ENCODE data around the gene CETN2.

DNA sequence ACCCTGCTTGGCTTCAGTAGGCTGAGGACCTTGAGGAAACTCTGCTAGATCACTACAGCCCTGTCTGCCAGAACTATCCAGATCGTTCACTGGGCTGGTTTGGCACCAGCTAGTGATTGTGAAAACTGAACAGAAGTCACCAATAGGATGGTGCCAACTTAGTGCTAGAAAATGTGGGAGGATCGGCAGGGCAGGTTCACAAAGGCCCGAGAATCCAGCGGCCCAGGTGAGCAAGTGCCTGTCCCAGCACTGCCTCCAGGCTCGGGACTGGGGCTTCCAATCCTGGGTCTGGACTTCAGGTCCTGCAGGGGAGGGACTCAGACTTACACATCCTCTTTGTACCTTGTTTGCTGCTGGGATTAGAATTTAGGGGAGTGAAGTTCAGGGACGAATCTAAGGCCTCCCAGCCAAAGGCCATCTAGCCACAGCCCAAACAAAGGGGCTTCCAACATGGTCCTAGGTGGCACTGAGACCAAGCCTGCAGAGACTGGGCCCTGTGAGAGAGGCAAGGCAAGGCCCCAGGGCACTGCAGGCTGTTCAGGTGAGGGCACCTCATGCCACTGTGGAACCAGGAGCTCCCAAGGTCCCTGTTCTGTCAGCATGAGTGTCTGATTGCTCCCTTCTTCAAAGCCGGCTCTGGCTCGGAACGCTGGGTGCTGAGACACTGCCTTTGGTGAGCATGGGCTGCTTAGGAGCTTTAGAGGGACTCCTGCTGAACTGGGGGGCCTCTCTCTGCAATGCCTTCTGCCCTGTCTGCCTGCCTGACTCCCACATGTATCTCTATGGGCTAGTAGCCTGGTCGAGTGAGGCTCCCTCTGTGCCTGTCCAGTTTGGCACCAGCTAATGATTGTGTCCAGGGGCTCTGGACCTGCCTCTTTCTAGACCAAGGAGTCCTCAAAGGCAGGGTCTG lies 46.6 kb upstream of the CETN2 start:
- TF ChIP-seq, protein P1, sequence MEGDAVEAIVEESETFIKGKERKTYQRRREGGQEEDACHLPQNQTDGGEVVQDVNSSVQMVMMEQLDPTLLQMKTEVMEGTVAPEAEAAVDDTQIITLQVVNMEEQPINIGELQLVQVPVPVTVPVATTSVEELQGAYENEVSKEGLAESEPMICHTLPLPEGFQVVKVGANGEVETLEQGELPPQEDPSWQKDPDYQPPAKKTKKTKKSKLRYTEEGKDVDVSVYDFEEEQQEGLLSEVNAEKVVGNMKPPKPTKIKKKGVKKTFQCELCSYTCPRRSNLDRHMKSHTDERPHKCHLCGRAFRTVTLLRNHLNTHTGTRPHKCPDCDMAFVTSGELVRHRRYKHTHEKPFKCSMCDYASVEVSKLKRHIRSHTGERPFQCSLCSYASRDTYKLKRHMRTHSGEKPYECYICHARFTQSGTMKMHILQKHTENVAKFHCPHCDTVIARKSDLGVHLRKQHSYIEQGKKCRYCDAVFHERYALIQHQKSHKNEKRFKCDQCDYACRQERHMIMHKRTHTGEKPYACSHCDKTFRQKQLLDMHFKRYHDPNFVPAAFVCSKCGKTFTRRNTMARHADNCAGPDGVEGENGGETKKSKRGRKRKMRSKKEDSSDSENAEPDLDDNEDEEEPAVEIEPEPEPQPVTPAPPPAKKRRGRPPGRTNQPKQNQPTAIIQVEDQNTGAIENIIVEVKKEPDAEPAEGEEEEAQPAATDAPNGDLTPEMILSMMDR (IDR thresholded peaks at IDR 0.05), result no peak
- no peak for TF ChIP-seq POLR2A (IDR thresholded peaks at IDR 0.05)

Data from prostate gland (tissue), 2 donors.